HEK293 (cell line): ENCODE data around the gene ECT2L.

ENCODE experiments used
- BCL11A ChIP-seq: fragments of 450-650 bp; formaldehyde crosslinking; IDR thresholded peaks from 2 replicates; pipeline ENCODE4 v1.5.1; 2016; ENCODE audit warnings: low read depth, missing biosample characterization, missing genetic modification characterization
- HOXC10 ChIP-seq: sonication (generic); formaldehyde crosslinking; IDR thresholded peaks from 2 replicates; pipeline ENCODE4 v1.8.1; 2023; ENCODE audit warnings: mild to moderate bottlenecking, missing genetic modification reagents
- MYNN ChIP-seq: fragments of 450-650 bp; formaldehyde crosslinking; IDR thresholded peaks from 2 replicates; pipeline ENCODE4 v1.5.1; 2016; ENCODE audit warnings: missing biosample characterization, missing genetic modification characterization, borderline replicate concordance
- RBAK ChIP-seq: fragments of 450-650 bp; formaldehyde crosslinking; IDR thresholded peaks from 2 replicates; pipeline ENCODE4 v1.5.1; 2016; ENCODE audit warnings: missing biosample characterization, missing genetic modification characterization
- ZNF624 ChIP-seq: fragments of 450-650 bp; formaldehyde crosslinking; IDR thresholded peaks from 2 replicates; pipeline ENCODE4 v1.5.1; 2017; ENCODE audit warnings: missing biosample characterization, missing genetic modification characterization
- ZNF830 ChIP-seq: fragments of 450-650 bp; IDR thresholded peaks from 2 replicates; pipeline ENCODE4 v1.5.0; 2018; ENCODE audit warnings: missing biosample characterization, missing genetic modification characterization, low read depth, mild to moderate bottlenecking, moderate library complexity
- TF ChIP-seq, protein P1 (sequence below): fragments of 450-650 bp; formaldehyde crosslinking; IDR thresholded peaks from 2 replicates; pipeline ENCODE4 v1.5.1; 2016; ENCODE audit warnings: missing biosample characterization, missing genetic modification characterization
- TF ChIP-seq, protein P2 (sequence below): fragments of 450-650 bp; formaldehyde crosslinking; IDR thresholded peaks from 2 replicates; pipeline ENCODE4 v1.5.1; 2016; ENCODE audit warnings: missing biosample characterization, missing genetic modification characterization

GRCh38 chr6:138757136-138757535 is 38.8 kb upstream of the ECT2L start:
- TF ChIP-seq HOXC10 (CRISPR knock-in tag) = no peak
- TF ChIP-seq, protein P1, sequence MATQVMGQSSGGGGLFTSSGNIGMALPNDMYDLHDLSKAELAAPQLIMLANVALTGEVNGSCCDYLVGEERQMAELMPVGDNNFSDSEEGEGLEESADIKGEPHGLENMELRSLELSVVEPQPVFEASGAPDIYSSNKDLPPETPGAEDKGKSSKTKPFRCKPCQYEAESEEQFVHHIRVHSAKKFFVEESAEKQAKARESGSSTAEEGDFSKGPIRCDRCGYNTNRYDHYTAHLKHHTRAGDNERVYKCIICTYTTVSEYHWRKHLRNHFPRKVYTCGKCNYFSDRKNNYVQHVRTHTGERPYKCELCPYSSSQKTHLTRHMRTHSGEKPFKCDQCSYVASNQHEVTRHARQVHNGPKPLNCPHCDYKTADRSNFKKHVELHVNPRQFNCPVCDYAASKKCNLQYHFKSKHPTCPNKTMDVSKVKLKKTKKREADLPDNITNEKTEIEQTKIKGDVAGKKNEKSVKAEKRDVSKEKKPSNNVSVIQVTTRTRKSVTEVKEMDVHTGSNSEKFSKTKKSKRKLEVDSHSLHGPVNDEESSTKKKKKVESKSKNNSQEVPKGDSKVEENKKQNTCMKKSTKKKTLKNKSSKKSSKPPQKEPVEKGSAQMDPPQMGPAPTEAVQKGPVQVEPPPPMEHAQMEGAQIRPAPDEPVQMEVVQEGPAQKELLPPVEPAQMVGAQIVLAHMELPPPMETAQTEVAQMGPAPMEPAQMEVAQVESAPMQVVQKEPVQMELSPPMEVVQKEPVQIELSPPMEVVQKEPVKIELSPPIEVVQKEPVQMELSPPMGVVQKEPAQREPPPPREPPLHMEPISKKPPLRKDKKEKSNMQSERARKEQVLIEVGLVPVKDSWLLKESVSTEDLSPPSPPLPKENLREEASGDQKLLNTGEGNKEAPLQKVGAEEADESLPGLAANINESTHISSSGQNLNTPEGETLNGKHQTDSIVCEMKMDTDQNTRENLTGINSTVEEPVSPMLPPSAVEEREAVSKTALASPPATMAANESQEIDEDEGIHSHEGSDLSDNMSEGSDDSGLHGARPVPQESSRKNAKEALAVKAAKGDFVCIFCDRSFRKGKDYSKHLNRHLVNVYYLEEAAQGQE (tag by site-specific recombination) = no peak
- TF ChIP-seq, protein P2, sequence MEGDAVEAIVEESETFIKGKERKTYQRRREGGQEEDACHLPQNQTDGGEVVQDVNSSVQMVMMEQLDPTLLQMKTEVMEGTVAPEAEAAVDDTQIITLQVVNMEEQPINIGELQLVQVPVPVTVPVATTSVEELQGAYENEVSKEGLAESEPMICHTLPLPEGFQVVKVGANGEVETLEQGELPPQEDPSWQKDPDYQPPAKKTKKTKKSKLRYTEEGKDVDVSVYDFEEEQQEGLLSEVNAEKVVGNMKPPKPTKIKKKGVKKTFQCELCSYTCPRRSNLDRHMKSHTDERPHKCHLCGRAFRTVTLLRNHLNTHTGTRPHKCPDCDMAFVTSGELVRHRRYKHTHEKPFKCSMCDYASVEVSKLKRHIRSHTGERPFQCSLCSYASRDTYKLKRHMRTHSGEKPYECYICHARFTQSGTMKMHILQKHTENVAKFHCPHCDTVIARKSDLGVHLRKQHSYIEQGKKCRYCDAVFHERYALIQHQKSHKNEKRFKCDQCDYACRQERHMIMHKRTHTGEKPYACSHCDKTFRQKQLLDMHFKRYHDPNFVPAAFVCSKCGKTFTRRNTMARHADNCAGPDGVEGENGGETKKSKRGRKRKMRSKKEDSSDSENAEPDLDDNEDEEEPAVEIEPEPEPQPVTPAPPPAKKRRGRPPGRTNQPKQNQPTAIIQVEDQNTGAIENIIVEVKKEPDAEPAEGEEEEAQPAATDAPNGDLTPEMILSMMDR (tag by site-specific recombination) = no peak
- no peak for TF ChIP-seq MYNN (tag by site-specific recombination)
- no peak for TF ChIP-seq ZNF624 (tag by site-specific recombination)
- no peak for TF ChIP-seq BCL11A (tag by site-specific recombination)
- no peak for TF ChIP-seq RBAK
- TF ChIP-seq ZNF830 = no peak
